ENCODE results near the gene MRGPRE.

The MRGPRE gene

GRCh38 chr11:3177931-3178330, 54.3 kb downstream of the MRGPRE start:
- peak; percentile 72 to 78 for DNase-seq
